Femur (tissue), 1 donor: Measurements from ENCODE around the gene KRTAP10-10.
A peak's percentile ranks its signal among the peaks of the same experiment; 100 is the strongest.
"Not testable (repeated sequence)": the region's sequence is repeated elsewhere in the genome, so short reads cannot be mapped to it uniquely, and the experiment has no call there.

Experiments used
- DNase-seq: peaks from one replicate; pipeline ENCODE4 v3.0.0-alpha.2; 2017

KRTAP10-10 gene

DNA sequence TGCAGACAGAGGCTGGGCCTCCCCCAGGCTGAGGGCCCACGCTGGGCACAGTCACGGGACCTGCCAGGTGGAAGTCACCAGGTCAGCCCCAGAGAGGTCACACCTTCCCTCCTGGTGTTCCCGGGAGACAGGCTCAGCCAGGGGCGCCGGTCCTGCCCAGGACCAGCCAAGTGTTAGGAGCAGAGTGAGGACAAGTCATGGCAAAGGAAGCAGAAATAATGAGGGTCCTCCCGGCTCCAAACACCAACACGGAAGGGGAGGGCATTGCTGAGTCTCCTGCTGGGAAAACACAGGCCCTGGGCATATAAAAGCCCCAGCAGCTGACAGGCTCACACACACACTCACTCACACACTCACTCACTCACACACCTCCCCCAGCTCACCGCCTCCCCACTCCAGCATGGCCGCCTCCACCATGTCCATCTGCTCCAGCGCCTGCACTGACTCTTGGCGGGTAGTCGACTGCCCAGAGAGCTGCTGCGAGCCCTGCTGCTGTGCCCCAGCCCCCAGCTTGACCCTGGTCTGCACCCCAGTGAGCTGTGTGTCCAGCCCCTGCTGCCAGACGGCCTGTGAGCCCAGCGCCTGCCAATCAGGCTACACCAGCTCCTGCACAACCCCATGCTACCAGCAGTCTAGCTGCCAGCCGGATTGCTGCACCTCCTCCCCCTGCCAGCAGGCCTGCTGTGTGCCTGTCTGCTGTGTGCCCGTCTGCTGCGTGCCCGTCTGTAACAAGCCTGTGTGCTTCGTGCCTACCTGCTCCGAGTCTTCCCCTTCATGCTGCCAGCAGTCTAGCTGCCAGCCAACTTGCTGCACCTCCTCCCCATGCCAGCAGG is at the start of gene KRTAP10-10:
Gene KRTAP10-10 (plus strand): TSS at position 339 of the 833 bp plus-strand sequence. CDS start 62 bp downstream, at position 401.
- no peak for DNase-seq

GRCh38 chr21:44589094-44589493 is 48.1 kb upstream of the KRTAP10-10 start:
- DNase-seq, result no peak

DNA sequence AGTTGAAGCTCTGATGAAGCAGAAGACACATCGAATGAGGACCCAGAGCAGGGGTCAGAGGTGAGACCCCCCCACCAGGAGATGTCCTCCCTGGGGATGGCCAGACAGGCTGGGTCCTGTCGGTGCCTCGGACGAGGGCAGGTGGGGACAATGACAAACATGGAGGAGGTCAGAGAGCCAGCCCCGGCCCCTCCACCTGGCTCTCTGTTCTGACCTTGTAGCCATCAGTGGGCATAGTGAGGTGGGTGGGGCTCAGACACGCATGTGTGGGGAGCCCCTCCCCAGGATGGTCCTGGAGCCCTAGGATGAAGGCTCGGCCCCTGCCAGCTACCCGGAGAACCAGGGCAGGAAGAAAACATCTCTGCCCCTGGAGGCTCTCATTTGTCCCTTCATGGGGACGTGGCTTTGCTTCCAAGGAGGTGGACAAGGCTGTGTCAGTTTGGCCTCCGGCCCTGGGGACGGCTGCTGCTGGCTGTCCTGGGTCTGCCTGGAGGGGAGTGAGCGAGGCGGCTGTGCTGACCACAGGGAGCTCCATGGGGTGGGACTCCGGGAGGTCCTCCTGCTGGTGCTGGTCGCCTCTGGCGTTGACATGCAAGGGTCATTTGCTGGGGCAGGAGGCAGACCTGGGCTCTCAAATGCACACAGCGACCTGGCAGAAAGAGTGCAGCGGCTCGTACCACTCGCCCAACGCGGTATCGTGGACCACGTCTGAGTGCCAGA is 47.4 kb upstream of the KRTAP10-10 start:
- DNase-seq, result no peak

GRCh38 chr21:44590311-44590721 is 46.8 kb upstream of the KRTAP10-10 start:
- DNase-seq, result no peak

GRCh38 chr21:44590897-44591800 is 46.0 kb upstream of the KRTAP10-10 start:
- DNase-seq, result not testable (repeated sequence)

DNA sequence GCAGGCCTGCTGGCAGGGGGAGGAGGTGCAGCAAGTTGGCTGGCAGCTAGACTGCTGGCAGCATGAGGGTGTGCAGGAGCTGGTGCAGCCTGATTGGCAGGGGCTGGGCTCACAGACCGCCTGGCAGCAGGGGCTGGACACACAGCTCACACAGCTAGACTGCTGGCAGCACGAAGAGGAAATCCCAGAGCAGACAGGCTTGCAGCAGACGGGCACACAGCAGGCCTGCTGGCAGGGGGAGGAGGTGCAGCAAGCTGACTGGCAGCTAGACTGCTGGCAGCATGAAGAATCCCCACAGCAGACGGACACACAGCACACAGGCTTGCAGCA is 45.4 kb upstream of the KRTAP10-10 start:
- DNase-seq, result not testable (repeated sequence)

GRCh38 chr21:44592446-44593311 is 44.5 kb upstream of the KRTAP10-10 start, which contains the start of gene KRTAP10-6:
Gene KRTAP10-6, minus strand, starts transcription at chr21:44592505. Its CDS starts 21 bp downstream, at chr21:44592484.
- DNase-seq, result peak; percentile 16

DNA sequence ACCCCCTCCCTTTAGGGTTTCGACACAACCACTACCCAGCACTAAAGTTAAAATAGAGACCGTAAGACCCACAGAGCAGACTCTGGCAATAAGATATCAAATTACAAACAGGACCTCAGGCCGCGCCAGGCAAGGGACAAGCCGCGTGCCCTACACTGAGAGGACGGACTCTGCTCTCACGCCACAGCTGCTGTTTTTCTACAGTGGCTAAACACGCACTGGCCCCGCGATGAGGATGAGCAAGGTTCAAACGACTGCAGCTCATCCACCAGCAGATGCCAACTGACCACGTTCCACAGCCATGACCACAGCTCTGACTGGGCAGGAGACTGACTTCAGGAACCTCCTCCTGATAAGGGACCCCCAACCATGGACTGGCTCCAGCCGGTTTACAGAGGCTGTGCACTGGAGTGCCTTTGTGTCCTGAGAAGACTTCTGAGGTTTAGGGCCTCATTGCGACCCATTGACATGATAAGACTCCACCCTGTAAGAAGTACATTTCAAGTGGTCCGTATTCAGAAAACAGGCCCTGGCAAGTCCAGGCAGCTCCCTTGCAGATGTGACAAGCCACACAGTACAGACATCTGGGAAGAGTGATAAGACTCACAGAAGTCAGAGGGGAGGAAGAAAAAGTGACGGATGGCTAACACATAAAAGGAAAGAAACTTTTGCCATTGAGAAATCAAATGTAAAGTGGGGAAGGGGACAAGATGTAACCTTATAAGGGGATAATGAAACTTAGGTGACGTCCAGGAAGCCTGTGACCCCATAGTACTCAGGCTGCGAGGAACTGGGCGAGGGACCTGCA is 43.4 kb upstream of the KRTAP10-10 start:
- DNase-seq, result peak; percentile 36

DNA sequence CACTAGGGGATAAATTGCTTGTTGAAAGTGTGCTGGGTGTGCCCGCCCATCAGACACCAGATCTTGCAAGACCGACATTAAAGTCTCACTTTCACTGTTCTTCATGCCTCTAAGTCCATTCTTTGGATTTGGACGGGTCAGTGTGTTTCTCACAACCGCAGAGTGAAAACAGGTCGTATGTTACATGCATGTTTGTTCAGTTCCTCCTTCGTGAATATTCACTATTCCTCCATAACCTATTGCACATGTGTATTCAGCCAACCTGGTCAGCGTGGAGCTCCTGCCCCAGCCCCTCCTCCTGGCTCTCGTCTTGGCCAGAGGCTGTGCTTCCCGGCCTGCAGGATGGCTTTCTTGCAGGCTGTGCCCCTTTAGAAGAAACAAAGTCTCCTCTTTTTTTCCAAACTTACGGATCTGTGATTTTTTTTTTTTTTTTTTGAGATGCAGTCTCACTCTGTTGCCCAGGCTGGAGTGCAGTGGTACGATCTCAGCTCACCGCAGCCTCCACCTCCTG is 42.7 kb upstream of the KRTAP10-10 start:
- no peak for DNase-seq

GRCh38 chr21:44595524-44595923 is 41.6 kb upstream of the KRTAP10-10 start:
- no peak for DNase-seq

DNA sequence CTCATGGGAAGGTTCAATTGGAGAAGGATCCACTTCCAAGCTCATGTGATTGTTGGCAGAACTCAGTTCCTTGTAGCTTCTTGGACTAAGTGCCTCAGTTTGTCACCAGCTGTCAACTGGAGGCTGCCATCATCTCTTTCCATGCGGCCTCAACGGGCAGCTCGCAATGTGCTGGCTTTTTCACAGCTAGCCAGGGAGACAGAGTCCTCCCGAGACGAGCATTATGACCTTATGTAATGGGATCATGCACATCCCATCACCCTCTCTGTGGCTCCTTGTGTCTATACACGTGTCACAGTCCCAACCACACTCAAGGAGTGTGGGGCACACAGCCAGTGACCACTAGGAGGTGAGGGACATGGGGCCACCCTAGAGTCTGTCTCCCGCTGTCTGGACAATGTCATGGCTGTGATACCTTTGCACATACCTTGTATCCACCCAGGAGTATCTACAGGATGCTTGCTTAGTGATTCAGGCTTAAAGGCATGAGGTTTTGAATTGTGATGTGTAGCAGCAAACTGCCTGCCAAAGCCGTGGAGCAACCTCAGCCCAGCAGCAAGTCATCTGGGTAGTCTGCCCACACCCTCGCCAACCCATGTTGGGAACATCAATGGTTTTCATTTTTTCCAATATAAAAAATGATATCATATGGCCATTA is 41.0 kb upstream of the KRTAP10-10 start:
- DNase-seq, result no peak

GRCh38 chr21:44598061-44598460 is 39.1 kb upstream of the KRTAP10-10 start:
- DNase-seq, result no peak

DNA sequence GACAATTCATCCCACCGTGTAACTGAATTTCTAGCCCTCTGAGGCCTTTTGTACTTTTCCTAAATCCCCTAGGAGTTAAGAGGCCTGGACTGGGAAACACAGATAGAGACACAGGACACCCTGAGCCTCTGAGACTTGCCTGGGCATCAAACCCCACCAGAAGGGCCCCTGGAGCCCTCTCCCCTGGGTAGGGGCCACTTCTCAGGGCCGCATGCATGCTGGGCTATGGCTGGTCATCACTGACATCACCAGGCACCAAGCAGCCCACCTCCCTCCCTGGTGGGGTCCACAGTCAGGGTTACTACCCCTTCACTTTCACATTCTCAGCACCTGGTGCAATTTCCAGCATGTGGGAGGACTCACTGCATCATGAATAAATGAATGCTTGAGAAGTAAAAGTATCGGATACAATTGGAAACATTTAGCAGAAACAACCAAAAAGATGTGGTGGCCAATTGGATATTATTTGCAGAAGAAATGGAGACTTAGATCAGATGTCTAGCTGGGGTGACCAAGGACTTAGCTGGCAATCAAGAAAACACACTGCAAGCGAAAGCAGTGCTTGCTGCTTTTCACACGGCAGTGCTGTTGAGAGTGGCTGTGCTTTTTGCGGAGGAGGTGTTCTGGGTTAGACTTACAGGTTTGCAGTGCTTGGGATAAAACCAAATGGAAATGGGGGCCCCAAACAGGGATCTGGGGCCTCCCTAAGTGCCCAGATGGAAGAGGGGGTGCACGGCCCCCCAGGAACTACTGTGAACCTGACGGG is 37.7 kb upstream of the KRTAP10-10 start:
- DNase-seq, result no peak

- DNase-seq, result not testable (repeated sequence)
These were observed 36.8 kb upstream of the KRTAP10-10 start, which contains the start of gene KRTAP10-7 for GRCh38 chr21:44600118-44600978. Gene KRTAP10-7, plus strand, starts transcription at chr21:44600597. Its CDS starts 25 bp downstream, at chr21:44600622.

DNA sequence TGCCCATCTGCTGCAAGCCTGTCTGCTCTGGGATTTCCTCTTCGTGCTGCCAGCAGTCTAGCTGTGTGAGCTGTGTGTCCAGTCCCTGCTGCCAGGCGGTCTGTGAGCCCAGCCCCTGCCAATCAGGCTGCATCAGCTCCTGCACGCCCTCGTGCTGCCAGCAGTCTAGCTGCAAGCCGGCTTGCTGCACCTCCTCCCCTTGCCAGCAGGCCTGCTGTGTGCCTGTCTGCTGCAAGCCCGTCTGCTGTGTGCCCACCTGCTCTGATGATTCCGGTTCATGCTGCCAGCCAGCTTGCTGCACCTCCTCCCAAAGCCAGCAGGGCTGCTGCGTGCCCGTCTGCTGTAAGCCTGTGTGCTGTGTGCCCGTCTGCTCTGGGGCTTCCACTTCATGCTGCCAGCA is 36.1 kb upstream of the KRTAP10-10 start:
- not testable (repeated sequence) for DNase-seq

GRCh38 chr21:44601596-44602462 is 35.3 kb upstream of the KRTAP10-10 start:
- DNase-seq, result no peak

DNA sequence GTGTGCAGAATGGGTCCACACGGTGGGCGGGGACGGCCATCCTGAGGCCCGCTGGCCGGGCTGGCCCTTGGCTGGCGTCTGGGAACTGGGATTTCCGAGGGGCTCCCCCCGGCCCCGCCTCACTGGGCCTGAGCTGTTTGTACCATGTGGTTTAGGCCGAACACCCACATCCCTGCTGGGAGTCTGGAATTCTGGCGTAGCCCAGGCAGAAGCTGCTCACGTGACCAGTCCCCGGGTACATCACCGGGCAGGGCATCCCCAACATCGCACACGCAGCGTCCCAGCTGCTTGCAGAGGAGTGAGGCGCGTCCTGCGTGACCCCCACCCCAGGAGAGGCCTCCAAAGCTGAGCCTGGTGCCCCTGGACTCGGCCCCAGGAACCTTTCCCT is 34.7 kb upstream of the KRTAP10-10 start:
- DNase-seq, result no peak
